Stimulated activated CD4-positive, alpha-beta T cell treated with anti-CD3 and anti-CD28 coated beads, Interleukin-4, amount 100 ng/mL, for 1 hour (primary cell): ENCODE results near the gene FRY.

Experiments used
- DNase-seq: peaks from one replicate; pipeline ENCODE4 v3.0.0-alpha.2; 2020

Gene FRY

GRCh38 chr13:32179708-32180107 is 148.1 kb downstream of the FRY start:
- DNase-seq, result no peak

DNA sequence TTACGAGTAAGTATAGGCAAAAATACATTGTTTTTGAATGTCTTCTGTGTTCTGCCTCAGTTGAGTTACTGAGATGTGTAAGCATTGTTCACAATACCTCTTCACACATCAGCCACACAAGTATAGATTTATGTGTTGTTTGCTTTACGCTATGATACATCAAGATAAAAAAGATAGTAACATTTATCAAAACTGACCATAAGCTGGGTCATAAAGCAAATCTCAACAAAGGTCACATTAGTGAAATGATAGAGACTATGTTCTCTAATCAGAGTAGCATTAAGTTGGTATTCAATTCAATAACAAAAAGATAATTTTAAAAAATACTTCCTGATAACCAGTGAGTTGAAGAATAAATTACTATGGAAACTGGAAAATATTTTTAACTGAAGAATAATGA is 156.1 kb downstream of the FRY start:
- no peak for DNase-seq

DNA sequence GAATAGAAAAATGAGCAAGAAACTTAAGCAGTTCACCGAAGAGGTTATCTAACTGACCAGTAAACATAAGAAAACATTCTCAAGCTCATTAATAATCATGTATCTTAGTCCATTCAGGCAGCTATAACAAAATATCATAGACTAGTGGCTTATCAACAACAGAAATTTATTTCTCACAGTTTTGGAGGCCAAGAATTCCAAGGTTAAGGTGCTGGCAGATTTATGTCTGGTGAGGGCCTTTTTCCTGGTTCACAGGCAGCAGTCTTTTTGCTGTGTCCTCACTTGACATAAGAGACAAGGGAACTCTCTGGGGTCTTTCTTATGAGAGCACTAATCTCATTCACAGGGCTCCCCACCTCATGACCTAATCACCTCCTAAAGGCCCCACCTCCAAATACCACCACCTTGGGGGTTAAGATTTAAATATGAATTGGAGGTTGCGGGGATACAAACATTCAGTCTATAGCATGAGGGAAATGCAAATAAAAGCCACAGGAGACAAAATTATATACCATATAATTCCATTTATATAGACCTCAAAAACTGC is 160.0 kb downstream of the FRY start:
- DNase-seq, result no peak

DNA sequence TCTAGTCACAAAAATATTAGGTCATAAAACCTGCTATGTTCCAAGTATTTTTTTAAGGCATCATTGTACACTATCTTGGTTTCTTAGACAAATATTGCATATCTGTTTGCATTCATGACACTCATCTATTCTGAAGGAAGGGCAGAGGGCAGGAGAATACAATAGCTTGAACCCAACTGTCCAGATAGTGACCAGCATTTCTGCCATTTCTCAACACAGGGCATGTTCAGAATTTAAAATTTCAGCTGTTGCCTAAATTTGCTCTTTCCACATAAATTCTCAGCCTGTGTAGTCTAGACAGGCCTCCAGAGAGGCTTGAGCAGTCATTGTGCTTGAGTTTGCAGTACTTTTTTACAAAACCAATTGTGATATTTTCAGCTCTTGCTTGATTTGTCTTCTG is 164.1 kb downstream of the FRY start:
- no peak for DNase-seq

- no peak for DNase-seq
These were observed 167.6 kb downstream of the FRY start for GRCh38 chr13:32199168-32199567.

DNA sequence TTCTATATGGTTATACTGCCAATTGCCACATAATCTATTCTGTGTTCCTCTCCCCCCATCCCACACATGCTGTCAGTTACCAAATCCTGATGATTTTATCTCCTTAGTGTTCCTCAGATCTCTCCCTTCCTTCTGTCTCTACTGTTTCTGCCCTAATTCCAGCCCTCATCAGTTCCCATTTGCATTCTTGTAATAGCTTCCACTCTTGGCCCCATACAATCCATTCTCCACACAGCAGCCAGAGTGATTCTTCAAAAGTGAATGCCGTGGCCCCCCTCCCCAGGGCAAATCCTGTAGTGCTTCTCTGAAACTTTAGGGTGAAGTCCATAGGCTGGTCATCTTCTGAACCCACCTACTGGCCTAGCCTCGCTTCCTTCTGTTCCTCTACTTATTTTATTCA is 169.2 kb downstream of the FRY start:
- no peak for DNase-seq

GRCh38 chr13:32201809-32202208 is 170.2 kb downstream of the FRY start:
- DNase-seq, result no peak

DNA sequence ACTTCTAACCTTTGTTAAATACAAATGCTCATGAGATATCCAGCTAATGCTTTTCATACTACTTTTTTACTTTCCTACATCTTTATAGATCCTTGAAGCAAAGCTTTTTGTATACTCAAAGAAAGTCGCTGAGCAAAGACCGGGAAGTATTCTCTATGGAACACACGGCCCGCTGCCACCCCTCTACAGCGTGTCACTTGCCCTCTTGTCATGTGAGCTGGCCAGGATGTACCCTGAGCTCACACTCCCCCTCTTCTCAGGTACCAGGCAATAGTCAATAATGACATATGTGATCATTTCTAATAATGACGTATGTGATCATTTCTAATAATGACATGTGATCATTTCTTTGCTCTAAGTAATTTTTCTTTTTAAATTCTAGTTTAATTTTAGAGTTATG is 170.7 kb downstream of the FRY start:
- DNase-seq, result no peak

GRCh38 chr13:32203221-32203620 is 171.6 kb downstream of the FRY start:
- no peak for DNase-seq

GRCh38 chr13:32203736-32204135 is 172.2 kb downstream of the FRY start:
- no peak for DNase-seq

GRCh38 chr13:32205431-32206096 is 174.0 kb downstream of the FRY start:
- DNase-seq, result no peak

- no peak for DNase-seq
These were observed 174.6 kb downstream of the FRY start for GRCh38 chr13:32206097-32206740.

- DNase-seq, result no peak
These were observed 177.3 kb downstream of the FRY start for GRCh38 chr13:32208860-32209259.

GRCh38 chr13:32209652-32210051 is 178.1 kb downstream of the FRY start:
- DNase-seq, result no peak

DNA sequence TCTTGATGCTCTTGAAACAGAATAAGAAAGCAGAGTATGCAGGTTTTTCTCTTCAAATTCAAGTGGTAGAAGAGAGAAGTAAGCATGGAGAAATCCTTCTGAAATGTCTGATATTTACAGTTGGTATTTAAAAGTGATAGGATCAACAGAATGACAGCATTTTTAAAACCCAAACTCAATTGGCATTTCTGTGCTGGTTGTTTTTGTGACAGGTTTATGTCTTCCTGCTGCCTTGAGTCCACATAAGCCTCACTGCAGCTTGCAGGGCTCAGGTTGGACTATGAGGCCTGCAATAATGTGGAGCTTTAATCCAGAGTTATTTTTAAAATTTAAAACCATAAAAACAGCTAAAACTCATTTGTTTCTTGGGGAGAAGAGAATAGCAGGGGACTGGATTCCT is 178.5 kb downstream of the FRY start:
- DNase-seq, result no peak

DNA sequence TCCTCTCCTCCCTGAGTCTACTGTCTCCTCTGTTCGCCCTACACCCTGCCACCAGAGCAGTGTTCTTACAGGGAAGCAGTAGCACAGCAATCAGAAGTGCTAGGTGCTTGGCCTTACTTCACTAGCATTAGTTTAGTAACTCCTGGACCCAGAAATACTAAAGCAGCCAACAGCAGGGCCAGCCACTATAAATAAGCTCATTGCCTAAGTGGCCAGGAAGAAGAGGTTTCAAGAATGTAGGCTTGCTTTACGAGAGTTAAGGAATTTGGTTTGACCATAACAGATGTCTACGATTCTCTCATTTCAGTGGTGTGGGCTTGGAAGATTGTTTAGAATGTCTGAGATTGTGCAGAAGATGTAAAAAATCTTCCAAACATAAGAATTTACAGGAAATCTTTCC is 180.2 kb downstream of the FRY start:
- DNase-seq, result no peak

GRCh38 chr13:32212421-32212820 is 180.8 kb downstream of the FRY start:
- DNase-seq, result no peak

GRCh38 chr13:32213626-32214025 is 182.1 kb downstream of the FRY start:
- no peak for DNase-seq

- DNase-seq, result no peak
These were observed 182.5 kb downstream of the FRY start for GRCh38 chr13:32214071-32214470.

DNA sequence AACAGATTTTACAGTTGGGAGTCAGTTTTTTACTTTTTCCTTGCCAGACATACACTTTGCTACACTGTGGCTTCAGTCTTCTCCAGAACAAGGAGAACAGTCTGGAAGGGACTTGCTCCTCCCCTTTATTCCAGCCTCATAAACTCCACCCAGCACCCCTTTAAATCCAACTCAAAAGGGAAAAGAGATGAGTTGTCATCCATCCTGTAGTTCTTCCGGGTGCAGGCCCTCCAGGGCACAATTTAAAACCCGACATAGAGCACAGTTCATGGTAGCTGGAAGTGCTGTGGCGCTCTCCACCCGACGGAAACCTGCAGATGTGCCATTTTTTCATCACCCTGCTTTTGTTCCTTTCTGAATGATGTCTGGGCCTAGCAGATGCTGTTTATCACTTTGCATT is 184.7 kb downstream of the FRY start:
- DNase-seq, result no peak

- DNase-seq, result no peak
These were observed 190.6 kb downstream of the FRY start for GRCh38 chr13:32222046-32222676.

DNA sequence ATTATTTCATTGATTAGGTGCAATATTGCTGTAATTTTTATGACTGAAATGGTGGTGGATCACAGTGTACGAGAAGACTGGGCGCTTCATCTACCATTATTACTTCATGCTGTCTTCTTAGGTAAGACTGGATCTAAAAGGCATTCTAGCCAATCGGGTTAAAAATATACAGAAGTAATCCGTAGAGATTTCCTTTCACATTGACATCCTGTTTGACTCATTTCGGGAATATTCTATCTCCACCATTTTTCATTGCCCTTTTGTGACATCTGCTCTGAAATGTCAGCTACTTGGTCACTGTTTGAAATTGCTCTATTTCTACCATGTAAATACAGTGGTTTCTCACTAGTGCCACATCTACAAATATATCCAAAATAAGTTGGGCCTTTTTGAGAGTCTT is 193.3 kb downstream of the FRY start:
- DNase-seq, result no peak

GRCh38 chr13:32225481-32225931 is 193.9 kb downstream of the FRY start:
- no peak for DNase-seq
